Measurements from ENCODE around the gene MBD6.

- TF ChIP-seq POLR2A (IDR thresholded peaks at IDR 0.05) (no peak), CTCF (IDR thresholded peaks at IDR 0.05 in 4 of 5, conservative IDR thresholded peaks at IDR 0.05 in 1 of 5) (no peak)
Measured at GRCh38 chr12:57541001-57541400, 18.4 kb downstream of the MBD6 start.
